HG02870 (cell line): ENCODE data around the gene GOLGA1.
"Not testable (repeated sequence)": the region's sequence is repeated elsewhere in the genome, so short reads cannot be mapped to it uniquely, and the experiment has no call there.

ENCODE experiments used
- ATAC-seq: cut with Tn5 transposase; IDR thresholded peaks from one replicate; pipeline ENCODE4 v1.9.1; 2021; ENCODE audit warnings: mild to moderate bottlenecking, moderate library complexity; ENCODE audit not compliant: unreplicated experiment

The GOLGA1 gene, protein sequence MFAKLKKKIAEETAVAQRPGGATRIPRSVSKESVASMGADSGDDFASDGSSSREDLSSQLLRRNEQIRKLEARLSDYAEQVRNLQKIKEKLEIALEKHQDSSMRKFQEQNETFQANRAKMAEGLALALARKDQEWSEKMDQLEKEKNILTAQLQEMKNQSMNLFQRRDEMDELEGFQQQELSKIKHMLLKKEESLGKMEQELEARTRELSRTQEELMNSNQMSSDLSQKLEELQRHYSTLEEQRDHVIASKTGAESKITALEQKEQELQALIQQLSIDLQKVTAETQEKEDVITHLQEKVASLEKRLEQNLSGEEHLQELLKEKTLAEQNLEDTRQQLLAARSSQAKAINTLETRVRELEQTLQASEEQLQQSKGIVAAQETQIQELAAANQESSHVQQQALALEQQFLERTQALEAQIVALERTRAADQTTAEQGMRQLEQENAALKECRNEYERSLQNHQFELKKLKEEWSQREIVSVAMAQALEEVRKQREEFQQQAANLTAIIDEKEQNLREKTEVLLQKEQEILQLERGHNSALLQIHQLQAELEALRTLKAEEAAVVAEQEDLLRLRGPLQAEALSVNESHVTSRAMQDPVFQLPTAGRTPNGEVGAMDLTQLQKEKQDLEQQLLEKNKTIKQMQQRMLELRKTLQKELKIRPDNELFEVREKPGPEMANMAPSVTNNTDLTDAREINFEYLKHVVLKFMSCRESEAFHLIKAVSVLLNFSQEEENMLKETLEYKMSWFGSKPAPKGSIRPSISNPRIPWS

DNA sequence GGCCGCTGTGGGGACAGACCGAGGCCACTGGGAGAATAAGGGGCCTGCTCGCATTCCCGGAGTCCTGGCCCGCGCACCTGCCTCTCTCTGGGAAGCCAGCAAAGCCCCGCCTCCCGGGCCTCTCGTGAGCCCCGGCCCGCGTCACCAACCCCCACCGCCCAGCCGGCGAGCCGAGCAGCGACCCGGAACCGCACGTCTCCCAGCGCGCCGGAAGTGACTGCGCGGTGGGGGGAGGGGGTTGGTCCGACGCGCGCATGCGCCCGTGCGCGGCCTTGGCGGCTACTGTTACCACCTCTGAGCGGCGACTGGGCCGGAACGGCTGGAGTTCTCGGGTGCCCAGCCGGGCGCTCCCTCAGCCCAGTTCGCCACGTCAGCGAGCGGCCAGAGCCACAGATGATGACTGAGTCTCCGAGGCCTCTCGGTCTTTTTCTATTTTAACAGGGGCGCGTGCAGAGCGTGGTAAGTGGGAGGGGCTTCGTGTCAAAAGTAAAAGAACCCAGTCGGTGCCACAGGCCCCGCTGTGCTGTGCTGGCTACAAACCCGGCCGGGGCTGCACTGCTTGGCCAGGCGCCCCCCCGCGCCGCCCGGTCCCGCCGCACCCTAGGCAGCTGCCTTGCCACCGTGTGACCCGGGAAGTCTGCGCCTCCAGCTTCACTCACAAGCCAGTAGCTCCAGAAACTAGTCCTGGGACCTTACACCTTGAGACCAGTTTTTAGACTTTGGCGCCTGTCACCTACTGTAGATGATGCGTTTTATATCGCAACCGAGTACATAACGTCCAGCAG is at the start of gene GOLGA1:
GOLGA1 (minus strand) TSS at position 190 of the 785 bp plus-strand sequence. CDS start 2,372 bp downstream, outside the sequence.
- ATAC-seq: peak; percentile 81

DNA sequence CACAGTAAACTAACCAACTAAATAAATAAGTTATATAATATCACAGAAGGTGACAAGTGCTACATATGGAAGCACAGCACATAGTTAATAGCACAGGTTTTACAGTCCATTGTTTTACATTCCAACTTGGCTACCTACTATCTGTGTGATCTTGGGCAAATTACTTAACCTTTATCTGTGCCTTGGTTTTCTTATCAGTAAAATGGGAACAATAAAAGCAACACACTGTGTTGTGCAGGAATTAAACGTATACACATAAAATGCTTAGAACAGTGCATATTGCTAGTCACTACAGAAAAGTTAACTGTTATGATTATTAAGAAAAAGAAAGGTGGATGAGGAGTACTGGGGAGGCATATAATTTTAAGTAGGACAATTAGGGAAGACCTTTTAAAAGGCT is 42.8 kb upstream of the GOLGA1 start:
- no peak for ATAC-seq

DNA sequence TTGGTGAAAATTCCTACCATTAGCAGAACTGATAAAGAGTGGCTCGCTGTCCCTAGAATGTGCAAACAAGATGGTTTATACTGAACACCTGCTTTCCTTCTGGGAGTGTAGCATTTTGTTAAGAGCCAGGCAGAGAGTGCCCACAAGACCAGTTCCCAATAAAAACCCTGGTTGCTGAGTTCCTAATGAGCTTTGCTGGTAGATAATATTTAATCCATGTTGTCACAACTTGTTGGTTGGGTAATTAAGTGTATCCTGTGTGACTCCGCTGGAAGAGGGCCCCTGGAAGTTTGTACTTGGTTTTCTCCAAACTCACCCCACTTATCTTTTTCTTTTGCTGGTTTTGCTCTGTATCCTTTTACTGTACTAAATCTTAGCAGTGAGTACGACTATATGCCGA is 39.5 kb upstream of the GOLGA1 start:
- no peak for ATAC-seq

DNA sequence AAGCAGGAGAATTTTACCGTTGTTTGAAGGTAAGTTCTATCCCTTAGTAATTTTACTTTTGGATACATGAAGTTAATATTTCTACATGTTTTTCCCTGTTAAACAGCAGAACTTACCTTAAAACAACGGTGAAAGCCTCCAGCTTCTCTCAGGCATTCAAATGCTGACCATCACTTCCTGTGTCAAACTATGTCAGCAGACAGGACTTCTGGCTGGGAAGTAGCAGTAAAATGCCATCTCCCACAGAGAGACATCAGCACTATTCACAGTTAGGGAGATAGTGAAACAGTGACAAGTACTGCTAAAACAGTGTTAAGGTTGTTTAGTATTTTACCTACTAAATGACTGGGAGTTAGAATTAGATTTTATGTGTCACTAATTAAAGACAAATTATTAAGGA is 34.2 kb upstream of the GOLGA1 start:
- no peak for ATAC-seq

DNA sequence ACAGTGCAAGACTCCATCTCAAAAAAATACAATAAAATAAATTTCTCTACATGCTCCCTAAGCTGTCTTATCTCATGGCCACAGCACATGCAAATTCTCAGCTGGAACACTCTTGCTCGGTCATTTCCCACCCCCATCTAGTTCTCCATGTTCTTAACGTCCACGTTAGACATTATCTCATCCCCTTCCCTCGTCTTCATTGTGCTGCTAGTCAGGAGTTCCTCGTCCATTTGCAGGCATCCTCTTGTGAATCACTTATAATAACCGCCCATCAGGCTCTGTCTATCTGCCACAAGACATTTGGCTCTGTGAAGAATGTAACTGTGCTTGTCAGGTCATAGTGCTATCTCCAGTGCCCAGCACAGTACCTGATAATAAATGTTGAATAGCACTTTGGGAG is 32.9 kb upstream of the GOLGA1 start:
- ATAC-seq: no peak

DNA sequence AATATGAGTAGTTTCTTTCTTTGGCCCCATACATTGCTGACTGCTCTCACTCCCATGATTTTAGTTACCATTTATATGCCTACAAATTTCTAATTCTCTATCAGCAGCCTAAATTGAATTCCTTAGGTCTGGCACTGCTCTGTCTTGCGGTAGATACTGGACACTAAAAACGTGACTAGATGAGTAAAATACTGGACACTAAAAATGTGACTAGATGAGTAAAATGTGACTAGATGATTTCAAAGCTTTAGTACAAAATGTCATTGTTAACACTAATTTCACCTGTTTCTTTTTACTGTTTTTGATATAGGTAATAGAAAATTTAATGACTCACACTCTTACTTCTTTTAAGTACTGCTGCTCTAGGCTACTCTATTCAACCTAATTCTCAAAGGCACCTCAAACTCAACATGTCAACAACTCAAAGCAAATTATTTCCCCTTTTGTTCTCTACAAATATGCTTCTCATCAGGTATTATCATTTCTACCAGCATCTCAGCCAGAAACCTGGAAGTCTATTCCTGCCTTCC is 31.4 kb upstream of the GOLGA1 start:
- no peak for ATAC-seq

DNA sequence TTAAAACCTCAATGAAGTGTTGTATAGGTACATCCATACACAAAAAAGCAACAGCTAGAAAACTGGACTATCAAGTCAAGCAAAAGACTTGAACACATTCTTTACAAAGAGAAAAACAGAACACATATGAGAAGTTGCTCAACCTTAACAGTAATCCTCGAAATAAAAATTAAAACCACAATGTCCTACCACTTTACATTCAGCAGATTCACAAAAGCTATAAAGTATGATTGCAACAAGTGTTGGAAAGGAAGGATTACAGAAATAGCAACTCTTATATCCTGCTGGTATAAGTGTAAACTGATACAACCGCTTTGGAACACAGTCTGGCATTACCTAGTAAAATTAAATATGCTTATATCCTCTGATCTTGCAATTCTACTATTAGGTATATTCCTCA is 28.5 kb upstream of the GOLGA1 start:
- no peak for ATAC-seq

DNA sequence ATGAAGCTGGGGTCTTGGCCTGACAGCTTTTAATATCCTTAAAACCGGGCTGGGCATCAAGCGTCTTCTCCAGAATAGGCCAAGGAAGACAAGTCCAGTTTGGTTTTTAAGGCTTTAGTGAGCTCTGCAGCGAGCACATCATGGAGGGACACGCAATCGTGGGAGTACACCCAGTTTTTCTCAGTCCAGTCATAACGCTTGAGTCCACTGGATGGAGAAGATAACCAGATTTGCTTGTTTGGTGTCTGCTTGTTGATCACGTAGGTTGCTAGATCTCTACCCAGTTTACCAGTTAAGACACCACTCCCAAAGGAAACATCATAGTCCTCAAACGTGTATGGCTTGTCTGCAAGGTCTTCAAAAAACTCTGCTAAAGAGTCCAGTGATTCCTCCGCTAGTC is 27.4 kb upstream of the GOLGA1 start:
- no peak for ATAC-seq

DNA sequence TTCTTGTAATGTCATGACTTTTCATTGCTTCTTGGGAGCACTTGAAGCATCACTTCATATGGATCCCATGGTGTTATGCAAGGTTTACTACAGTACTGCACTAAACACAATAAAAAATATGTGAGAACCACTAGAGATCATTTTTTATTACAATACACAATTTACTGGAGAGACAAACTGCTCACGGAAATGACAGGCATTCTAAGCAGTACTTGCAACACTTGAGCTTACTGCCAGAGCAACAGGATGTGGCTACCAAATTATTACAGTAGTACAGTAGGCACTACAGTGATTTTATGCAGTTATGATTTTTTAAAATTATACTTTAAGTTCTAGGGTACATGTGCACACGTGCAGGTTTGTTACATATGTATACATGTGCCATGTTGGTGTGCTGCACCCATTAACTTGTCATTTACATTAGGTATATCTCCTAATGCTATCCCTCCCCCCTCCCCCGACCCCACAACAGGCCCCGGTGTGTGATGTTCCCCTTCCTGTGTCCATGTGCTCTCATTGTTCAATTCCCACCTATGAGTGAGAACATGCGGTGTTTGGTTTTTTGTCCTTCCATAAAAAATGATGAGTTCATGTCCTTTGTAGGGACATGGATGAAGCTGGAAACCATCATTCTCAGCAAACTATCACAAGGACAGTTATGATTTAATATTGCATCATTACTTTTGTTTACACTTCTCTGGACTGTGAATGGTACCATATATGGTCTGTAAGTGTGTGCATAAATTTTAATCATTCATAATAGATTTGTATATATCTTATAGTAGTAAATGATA is 25.1 kb upstream of the GOLGA1 start:
- not testable (repeated sequence) for ATAC-seq

DNA sequence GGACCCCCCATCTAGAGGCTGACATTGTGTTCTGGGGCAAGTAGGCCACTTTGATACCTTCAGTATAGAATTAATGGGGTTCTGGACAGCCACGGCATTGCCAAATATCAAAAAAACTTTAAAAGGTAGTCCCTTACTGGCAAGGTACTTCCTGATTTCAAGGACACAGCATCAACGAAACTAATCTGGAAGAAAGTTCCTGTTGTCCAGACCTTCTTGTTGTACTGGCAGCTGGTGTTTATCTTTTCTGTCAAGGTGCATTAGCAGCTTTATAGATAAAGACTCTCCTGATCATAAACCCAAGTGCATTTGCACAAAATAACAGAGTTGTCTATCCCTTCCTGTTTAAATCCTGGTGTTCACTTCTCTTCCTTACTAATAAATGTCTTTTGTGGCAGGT is 23.7 kb upstream of the GOLGA1 start:
- ATAC-seq: no peak

DNA sequence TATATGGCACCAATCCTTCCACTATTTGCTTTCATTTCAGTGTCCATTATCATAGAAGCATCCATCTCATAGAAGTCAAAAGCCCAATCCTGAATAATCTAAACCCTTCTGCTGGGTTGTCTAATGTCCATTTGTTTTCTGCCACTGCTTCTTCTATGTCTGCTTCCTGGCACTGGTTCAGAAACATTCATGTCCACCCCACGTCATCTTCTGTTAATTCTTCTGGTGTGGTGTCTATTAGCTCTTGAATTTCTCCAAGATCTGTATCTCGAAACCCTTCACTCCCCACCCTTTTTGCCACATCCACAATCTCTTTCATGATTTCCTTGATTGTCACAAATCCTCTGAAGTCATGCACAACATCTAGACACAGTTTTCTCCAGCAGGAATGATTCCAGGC is 23.2 kb upstream of the GOLGA1 start:
- no peak for ATAC-seq

DNA sequence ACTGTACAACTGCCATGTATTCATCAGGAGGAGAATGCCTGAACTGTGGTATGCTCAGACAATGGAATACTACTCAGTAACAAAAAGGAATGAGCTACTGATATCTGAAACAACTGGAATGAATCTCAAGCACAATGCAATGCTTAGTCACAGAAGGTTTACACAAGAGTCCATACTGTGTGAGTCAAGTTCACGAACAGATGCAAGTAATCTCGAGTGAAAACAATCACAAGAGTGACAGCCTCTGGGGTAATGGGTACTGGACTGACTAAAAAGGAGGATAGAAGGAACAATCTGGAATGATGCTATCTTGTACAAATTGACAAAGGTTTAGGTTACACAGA is 19.5 kb upstream of the GOLGA1 start:
- no peak for ATAC-seq

DNA sequence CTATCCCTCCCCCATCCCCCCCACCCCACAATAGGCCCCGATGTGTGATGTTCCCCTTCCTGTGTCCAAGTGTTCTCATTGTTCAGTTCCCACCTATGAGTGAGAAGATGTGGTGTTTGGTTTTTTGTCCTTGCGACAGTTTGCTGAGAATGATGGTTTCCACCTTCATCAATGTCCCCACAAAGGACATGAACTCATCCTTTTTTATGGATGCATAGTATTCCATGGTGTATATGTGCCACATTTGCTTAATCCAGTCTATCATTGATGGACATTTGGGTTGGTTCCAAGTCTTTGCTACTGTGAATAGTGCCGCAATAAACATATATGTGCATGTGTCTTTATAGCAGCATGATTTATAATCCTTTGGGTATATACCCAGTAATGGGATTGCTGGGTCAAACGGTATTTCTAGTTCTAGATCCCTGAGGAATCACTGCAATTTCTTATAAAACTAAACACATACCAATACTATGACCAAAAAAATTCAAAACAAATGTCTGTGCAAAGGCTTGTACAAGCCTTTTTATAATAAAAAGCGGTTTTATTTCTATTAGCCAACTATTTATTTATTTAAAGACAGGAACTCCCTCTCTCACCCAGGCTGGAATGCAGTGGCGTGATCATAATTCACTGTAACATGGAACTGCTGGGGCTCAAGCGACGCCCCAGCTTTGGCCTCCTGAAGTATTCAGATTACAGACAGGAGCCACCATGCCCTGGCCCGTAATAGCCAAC is 19.0 kb upstream of the GOLGA1 start:
- ATAC-seq: not testable (repeated sequence)

DNA sequence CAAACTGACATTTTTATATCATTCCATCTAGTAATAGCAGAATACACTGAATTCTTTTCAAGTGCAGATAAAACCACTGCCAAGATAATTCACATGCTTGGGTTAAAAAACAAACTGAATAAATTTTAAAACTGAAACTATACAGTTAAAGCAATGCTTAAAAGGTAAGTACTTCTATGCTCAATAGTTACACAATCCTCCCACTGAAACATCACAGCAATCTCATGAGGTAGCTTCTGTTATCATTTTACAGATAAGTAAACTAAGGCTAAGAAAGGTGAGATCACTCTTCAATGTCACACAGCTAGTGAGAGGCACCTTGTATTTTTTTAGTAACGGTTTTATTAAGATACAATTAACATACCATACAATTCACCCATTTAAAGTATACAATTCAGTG is 13.4 kb upstream of the GOLGA1 start:
- no peak for ATAC-seq

DNA sequence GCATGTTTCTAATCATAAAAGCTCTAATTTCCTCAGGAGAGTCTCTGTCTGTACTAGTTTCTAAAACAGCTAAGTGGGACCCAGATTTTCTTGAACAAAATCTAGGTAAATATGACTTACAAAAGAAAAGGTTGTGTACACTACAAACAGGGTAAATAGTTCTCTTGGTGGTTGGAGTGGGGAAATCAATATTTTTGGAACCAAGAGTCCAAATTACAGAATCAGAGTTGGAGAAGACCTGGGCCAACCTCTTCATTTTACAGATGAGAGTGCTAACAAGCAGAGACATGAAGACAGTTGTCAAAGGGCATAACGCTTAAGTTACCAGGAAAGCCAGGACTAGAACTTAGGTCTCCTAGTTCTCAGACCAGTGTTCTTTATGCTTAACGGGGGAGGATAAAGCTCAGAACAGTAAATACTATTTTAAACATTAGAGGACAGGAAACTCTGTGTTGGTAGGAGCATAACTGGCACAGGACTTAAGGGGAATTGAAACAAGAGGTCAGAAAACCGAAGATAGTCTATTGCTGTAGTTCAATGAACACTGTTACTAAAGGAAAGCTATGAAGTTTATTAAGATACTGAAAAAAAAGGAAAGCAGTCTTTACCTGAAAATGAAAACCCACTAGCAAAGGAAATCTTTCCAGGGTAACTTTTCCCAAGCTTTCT is 9.3 kb upstream of the GOLGA1 start:
- no peak for ATAC-seq

DNA sequence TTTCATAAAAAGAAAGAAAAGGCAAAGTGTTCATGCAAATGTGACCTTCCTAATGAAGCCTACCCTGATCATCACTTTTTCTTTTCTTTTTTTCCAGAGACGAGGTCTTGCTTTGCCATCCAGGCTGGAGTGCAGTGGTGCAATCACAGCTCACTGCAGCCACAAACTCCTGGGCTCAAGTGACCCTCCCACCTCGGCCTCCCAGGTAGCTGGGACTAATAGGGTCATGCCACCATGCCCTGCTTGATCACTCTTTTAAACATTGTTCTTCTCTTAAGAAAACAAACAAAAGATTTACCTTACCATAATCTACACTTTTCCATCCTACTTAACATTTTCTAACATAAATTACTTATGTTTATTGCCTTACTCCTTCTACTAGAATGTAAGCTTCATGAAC is 8.5 kb upstream of the GOLGA1 start:
- no peak for ATAC-seq

DNA sequence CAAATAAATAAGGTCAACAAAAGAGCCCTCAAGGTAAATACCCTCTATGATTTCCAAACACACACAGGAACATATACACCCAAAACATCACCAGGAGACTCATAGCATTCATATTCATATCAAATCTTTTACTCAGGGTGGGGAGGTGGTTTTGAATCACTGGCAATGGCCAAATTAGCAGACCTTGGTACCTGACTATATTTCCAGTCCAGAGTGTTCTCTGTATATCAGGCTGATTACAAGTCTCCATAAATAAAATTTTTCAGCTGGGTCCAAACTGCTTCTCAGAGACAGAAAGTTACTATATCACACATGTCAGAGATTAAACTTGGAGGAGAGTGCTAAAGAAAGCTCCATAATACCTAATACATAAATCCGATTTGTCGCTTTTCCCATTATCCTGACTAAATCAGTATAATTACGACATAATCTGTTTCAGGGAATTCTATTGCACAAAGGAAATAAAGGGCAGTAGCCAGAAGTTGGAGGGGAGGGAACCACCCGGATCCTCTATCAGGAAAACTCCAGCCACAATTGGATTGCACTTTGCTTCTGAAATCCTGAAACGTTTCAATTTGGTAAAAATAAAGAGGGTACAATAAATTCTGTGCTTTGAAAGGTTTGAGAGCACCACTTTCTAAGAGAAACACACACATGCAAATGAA is 7.0 kb upstream of the GOLGA1 start:
- no peak for ATAC-seq

DNA sequence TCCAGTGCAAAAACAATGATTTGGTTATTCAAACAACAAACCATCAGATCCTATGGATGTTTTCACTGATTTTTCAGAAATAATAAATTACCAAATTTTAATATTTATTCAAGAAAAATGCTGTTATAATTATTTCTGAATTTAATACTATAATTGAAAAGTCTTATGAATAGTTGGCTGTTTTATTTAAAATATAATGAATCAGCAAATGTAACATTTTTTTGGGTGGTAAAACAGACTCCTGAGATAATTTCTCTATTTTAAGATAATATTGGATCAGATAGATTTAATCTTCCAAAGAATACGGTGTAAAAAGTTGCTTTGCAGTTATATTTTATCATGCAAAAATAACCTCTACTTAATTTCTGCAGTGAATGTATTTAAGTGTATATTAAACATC is 5.3 kb upstream of the GOLGA1 start:
- no peak for ATAC-seq
